ENCODE data around the gene MAP7.
"Not testable (repeated sequence)": the region's sequence is repeated elsewhere in the genome, so short reads cannot be mapped to it uniquely, and the experiment has no call there.

Gene MAP7

DNA sequence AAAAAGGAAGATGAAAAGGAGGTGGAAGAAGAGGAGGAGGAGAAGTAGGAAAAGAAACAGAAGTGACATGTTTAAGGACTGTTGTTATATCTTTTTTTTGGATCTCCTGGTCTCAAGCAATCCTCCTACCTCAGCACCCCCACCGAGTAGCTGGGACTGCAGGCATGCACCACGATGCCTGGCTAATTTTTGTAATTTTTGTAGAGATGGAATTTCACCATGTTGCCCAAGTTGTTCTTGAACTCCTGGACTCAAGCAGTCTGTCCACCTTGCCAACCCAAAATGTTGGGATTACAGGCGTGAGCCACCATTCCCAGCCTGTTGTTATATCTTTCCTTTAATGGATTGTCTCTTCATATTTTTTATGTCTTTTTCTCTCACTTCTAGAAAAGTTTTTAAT lies 241.1 kb downstream of the MAP7 start:
- CTCF ChIA-PET = interaction anchor here (1.2 to 1.6 kb wide), 2 partner anchors 83 to 858 kb away, joined by 3 to 4 read pairs; no protein-coding TSS in a partner anchor
- H3K36me3 Mint-ChIP-seq = no peaks in the 10 kb centered on the region
- H3K27me3 Mint-ChIP-seq = peaks cover 25% of the 10 kb centered on the region
- H3K4me1 Mint-ChIP-seq = no peaks in the 10 kb centered on the region
- no peak overlapping the region for H3K4me3 Mint-ChIP-seq
- H3K9me3 Mint-ChIP-seq = no peaks in the 10 kb centered on the region
- no peak for DNase-seq
- no peak overlapping the region for H3K27ac Mint-ChIP-seq

DNA sequence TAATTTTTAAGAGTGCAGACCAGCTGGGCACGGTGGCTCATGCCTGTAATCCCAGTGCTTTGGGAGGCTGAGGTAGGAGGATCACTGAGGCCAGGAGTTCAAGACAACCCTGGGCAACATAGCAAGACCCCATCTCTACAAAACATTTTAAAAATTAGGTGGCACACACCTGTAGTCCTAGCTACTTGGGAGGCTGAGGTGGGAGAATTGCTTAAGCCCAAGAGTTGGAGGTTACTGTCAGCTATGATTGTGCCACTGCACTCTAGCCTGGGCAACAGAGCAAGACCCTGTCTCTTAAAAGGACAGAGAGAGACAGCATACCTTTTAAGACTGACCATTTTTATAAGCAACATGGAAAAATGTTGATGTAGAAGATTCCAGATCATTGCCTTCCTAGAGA lies 241.8 kb downstream of the MAP7 start:
- not testable (repeated sequence) for H3K27ac Mint-ChIP-seq, H3K4me3 Mint-ChIP-seq, H3K4me1 Mint-ChIP-seq, H3K9me3 Mint-ChIP-seq, H3K36me3 Mint-ChIP-seq, DNase-seq
- peaks cover 24% of the 10 kb centered on the region for H3K27me3 Mint-ChIP-seq
- CTCF ChIA-PET = interaction anchor here (1.2 to 1.6 kb wide), 2 partner anchors 82 to 857 kb away, joined by 3 to 4 read pairs; no protein-coding TSS in a partner anchor

DNA sequence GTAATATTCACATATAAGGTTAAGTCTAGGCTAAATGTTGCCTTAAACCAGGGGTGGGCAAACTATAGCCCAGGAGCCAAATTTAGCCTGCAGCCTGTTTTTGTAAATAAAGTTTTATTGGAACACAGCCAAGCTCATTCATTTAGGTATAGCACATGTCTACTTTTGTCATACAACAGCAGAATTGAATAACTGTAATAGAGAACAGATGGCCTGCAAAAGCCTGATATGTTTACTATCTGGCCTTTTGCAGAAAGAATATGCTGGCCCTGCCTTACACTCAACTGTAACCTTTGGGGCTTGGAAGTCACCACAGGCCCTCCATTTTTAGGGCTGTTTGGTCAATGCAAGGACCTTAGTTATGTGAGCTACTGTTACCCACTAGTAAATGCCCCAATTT lies 242.9 kb downstream of the MAP7 start:
- CTCF ChIA-PET = no interaction called here

DNA sequence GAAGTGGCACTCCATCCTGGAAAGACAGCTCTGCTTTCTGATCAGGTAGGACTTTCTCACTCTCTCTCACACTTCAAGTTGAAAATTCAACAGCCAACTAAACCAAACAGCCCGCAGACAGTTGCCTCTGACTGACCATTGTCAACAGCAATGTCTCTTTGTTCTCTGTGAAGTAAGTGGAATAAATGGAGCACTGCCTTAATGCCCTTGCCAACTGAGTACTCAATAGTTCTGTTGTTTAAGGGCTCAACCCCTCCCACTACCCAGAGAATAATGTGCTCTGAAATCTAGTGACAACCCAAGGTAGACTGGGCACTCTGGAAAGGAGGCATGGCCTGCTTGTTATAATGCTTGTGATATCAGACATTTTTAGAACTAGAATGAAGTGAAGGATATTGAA lies 243.8 kb downstream of the MAP7 start:
- CTCF ChIA-PET = no interaction called here

More for the DNA sequence above, 242.9 kb downstream of the MAP7 start:
- no peak for DNase-seq
- Mint-ChIP-seq H3K4me3 (no peak overlapping the region), H3K27ac (no peak overlapping the region), H3K9me3 (no peaks in the 10 kb centered on the region), H3K4me1 (no peaks in the 10 kb centered on the region), H3K36me3 (no peaks in the 10 kb centered on the region), H3K27me3 (peaks cover 17% of the 10 kb centered on the region)

DNA sequence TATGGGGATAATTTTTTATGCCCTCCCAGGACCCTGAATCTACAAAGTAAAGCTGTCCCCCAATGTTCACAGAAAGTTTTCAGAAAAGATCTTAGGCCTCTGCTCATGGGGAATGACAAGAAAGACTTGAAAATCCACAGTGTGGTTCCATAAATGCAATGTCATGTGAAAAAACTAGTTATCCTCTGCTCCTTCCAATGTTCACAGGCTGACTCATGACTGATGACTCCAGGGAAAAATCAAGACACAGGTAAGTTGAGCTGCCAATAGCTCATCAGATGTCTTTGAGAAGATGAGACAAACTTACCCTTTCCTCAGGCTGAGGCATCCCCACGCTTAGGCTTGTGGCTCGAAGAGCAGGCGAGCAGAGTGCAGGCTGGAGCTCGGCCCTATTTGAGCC lies 245.8 kb downstream of the MAP7 start:
- Mint-ChIP-seq H3K9me3 (no peaks in the 10 kb centered on the region), H3K36me3 (no peaks in the 10 kb centered on the region), H3K4me1 (no peaks in the 10 kb centered on the region), H3K4me3 (no peak overlapping the region), H3K27ac (no peak overlapping the region), H3K27me3 (peaks cover 11% of the 10 kb centered on the region)
- CTCF ChIA-PET = no interaction called here
- DNase-seq = no peak

More for the DNA sequence above, 243.8 kb downstream of the MAP7 start:
- Mint-ChIP-seq H3K27me3 (peaks cover 17% of the 10 kb centered on the region), H3K4me3 (no peak overlapping the region), H3K4me1 (no peaks in the 10 kb centered on the region), H3K36me3 (no peaks in the 10 kb centered on the region), H3K27ac (no peak overlapping the region), H3K9me3 (no peaks in the 10 kb centered on the region)
- no peak for DNase-seq

DNA sequence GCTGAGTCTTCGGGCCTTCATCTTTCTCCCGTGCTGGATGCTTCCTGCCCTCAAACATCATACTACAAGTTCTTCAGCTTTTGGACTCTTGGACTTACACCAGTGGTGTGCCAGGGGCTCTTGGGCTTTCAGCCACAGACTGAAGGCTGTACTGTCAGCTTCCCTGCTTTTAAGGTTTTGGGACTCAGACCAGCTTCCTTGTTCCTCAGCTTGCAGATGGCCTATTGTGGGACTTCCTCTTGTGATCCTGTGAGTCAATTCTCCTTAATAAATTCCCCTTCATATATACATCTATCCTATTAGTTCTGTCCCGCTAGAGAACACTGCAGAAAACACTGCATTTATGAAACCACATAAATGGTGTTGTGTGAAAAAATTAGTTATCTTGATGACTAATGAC lies 246.7 kb downstream of the MAP7 start:
- Mint-ChIP-seq H3K4me1 (no peaks in the 10 kb centered on the region), H3K36me3 (no peaks in the 10 kb centered on the region), H3K4me3 (no peak overlapping the region), H3K27ac (no peak overlapping the region), H3K9me3 (no peaks in the 10 kb centered on the region), H3K27me3 (peaks cover 7% of the 10 kb centered on the region)
- no peak for DNase-seq
- CTCF ChIA-PET = no interaction called here

DNA sequence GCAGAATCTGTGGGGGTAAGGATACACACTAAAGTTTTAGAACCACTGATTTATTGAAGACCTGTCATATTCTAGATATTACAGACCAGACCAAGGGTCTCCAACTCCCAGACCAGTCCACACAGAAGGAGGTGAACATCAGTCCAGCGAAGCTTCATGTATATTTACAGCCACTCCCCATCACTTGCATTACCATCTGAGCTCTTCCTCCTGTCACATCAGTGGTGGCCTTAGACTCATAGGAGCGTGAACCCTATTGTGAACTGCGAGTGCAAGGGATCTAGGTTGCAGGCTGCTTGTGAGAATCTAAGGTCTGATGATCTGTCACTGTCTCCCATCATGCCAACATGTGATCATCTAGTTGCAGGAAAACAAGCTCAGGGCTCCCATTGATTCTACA lies 255.6 kb downstream of the MAP7 start:
- H3K36me3 Mint-ChIP-seq = no peaks in the 10 kb centered on the region
- H3K9me3 Mint-ChIP-seq = no peaks in the 10 kb centered on the region
- no peak for DNase-seq
- peaks cover 22% of the 10 kb centered on the region for H3K4me1 Mint-ChIP-seq
- CTCF ChIA-PET = no interaction called here
- no peaks in the 10 kb centered on the region for H3K27me3 Mint-ChIP-seq
- no peak overlapping the region for H3K27ac Mint-ChIP-seq
- no peak overlapping the region for H3K4me3 Mint-ChIP-seq

Data from activated naive CD4-positive, alpha-beta T cell treated with anti-CD3 and anti-CD28 coated beads, Interleukin-2, amount 10 ng/mL, durations not matched to agents 7 days and 5 days (primary cell).